Ramos (cell line): Measurements from ENCODE around the gene SGSM1.

Experiments
- in situ Hi-C: fragments of 300-500 bp; cut with MboI; formaldehyde crosslinking; loops from one replicate; pipeline ENCODE4 v1.14.3; 2022; ENCODE audit warnings: low sequenced_read_pairs; ENCODE audit not compliant: unreplicated experiment

Gene SGSM1

GRCh38 chr22:24973872-24974271 is 167.9 kb downstream of the SGSM1 start:
- in situ Hi-C loops, result no loop called here

- in situ Hi-C loops, result no loop called here
Observed at GRCh38 chr22:24975125-24975640, 169.2 kb downstream of the SGSM1 start.

GRCh38 chr22:24975813-24976341 is 169.9 kb downstream of the SGSM1 start:
- in situ Hi-C loops, result no loop called here

- in situ Hi-C loops, result no loop called here
Observed at GRCh38 chr22:24976442-24977218, 170.6 kb downstream of the SGSM1 start.
